Astrocyte of the cerebellum (primary cell): Measurements from ENCODE around the gene STPG4.

Experiments
- DNase-seq: peaks from one replicate; pipeline ENCODE4 v3.0.0-alpha.2; 2011; ENCODE audit warnings: low read depth
- H3K4me3 ChIP-seq: 2 replicates; pipeline ENCODE4 v1.5.1; 2011; ENCODE audit warnings: mild to moderate bottlenecking, low read depth, low read length, moderate library complexity
- in situ Hi-C: cut with HindIII; loops from 2 replicates; pipeline ENCODE4 v1.10.0; 2017; ENCODE audit warnings: low sequenced_read_pairs
- TF ChIP-seq, protein P1 (sequence below): IDR thresholded peaks from 2 replicates; pipeline ENCODE4 v1.5.1; 2012; ENCODE audit warnings: low read length, low read depth, moderate library complexity, mild to moderate bottlenecking; ENCODE audit errors: missing control alignments

The STPG4 gene

GRCh38 chr2:47056868-47057686 lies 98.0 kb downstream of the STPG4 start:
- DNase-seq: no peak
- TF ChIP-seq, protein P1, sequence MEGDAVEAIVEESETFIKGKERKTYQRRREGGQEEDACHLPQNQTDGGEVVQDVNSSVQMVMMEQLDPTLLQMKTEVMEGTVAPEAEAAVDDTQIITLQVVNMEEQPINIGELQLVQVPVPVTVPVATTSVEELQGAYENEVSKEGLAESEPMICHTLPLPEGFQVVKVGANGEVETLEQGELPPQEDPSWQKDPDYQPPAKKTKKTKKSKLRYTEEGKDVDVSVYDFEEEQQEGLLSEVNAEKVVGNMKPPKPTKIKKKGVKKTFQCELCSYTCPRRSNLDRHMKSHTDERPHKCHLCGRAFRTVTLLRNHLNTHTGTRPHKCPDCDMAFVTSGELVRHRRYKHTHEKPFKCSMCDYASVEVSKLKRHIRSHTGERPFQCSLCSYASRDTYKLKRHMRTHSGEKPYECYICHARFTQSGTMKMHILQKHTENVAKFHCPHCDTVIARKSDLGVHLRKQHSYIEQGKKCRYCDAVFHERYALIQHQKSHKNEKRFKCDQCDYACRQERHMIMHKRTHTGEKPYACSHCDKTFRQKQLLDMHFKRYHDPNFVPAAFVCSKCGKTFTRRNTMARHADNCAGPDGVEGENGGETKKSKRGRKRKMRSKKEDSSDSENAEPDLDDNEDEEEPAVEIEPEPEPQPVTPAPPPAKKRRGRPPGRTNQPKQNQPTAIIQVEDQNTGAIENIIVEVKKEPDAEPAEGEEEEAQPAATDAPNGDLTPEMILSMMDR: no peak
- in situ Hi-C loops: no loop called here
- no peak overlapping the region for H3K4me3 ChIP-seq

GRCh38 chr2:47056374-47056773 lies 98.7 kb downstream of the STPG4 start:
- TF ChIP-seq, protein P1: no peak
- in situ Hi-C loops: no loop called here
- no peak for DNase-seq
- H3K4me3 ChIP-seq: no peak overlapping the region

- TF ChIP-seq, protein P1: no peak
- in situ Hi-C loops: no loop called here
- no peak for DNase-seq
- no peak overlapping the region for H3K4me3 ChIP-seq
Observed at GRCh38 chr2:47054868-47055267, 100.2 kb downstream of the STPG4 start.

DNA sequence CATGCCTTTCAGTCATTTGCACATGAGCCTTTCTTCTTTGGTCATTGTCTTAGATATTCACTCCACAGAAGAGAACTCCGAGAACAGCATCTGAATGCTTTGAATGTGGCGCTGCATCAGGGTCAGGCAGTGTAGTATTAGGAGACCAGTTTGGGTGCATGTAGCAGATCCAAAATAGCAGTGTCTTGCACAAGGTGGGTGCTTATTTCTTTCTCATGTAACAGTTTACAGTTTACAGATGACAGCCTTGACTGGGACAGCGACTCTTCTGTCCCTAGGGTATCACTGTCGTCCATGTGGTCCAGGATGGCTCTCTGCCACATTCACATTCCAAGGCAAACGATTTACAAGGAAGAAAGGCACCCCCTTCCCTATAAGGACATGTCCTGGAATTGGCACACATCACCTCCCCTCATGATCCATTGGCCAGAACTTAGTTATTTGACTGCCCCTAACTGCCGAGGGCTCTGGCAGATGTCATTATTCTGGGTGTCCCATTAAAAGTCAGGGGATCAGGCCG lies 101.0 kb downstream of the STPG4 start:
- no peak for DNase-seq
- TF ChIP-seq, protein P1: no peak
- in situ Hi-C loops: no loop called here
- H3K4me3 ChIP-seq: no peak overlapping the region

GRCh38 chr2:47052847-47053246 lies 102.3 kb downstream of the STPG4 start:
- TF ChIP-seq, protein P1: no peak
- H3K4me3 ChIP-seq: no peak overlapping the region
- in situ Hi-C loops: no loop called here
- DNase-seq: no peak

- TF ChIP-seq, protein P1: no peak
- in situ Hi-C loops: no loop called here
- no peak overlapping the region for H3K4me3 ChIP-seq
- DNase-seq: no peak
Observed at GRCh38 chr2:47051562-47051961, 103.5 kb downstream of the STPG4 start.
